Erythroblast (primary cell): Measurements from ENCODE around the gene S1PR4.

Experiments
- GATA1 ChIP-seq: IDR thresholded peaks from 2 replicates; pipeline ENCODE4 v1.6.1; 2011; ENCODE audit warnings: low read depth, mild to moderate bottlenecking, control low read depth, low read length, moderate library complexity
- POLR2A ChIP-seq: IDR thresholded peaks from 2 replicates; pipeline ENCODE4 v1.6.1; 2011; ENCODE audit warnings: mild to moderate bottlenecking, low read length

GRCh38 chr19:3190470-3190770 lies 11.9 kb downstream of the S1PR4 start:
- TF ChIP-seq POLR2A (no peak), GATA1 (no peak)
